Astrocyte of the spinal cord (primary cell): ENCODE data around the gene CDC42.

ENCODE experiments used
- DNase-seq: peaks from one replicate; pipeline ENCODE4 v3.0.0; 2011; ENCODE audit warnings: low read depth, low spot score
- H3K4me3 ChIP-seq: 2 replicates; pipeline ENCODE4 v1.5.1; 2011; ENCODE audit warnings: low read depth, mild to moderate bottlenecking, low read length, moderate library complexity
- CTCF ChIP-seq: IDR thresholded peaks from 2 replicates; pipeline ENCODE4 v1.5.1; 2012; ENCODE audit warnings: low read depth, mild to moderate bottlenecking, low read length, inconsistent platforms
- in situ Hi-C: cut with HindIII; loops from 2 replicates; pipeline ENCODE4 v1.10.0; 2017; ENCODE audit warnings: low sequenced_read_pairs

The CDC42 gene

GRCh38 chr1:22117238-22117637, 64.7 kb downstream of the CDC42 start:
- in situ Hi-C loops: no loop called here
- no peak for TF ChIP-seq CTCF
- DNase-seq: no peak
- H3K4me3 ChIP-seq: no peak overlapping the region

GRCh38 chr1:22117851-22118250, 65.3 kb downstream of the CDC42 start:
- no peak overlapping the region for H3K4me3 ChIP-seq
- no peak for TF ChIP-seq CTCF
- in situ Hi-C loops: no loop called here
- peak; percentile 58 for DNase-seq

DNA sequence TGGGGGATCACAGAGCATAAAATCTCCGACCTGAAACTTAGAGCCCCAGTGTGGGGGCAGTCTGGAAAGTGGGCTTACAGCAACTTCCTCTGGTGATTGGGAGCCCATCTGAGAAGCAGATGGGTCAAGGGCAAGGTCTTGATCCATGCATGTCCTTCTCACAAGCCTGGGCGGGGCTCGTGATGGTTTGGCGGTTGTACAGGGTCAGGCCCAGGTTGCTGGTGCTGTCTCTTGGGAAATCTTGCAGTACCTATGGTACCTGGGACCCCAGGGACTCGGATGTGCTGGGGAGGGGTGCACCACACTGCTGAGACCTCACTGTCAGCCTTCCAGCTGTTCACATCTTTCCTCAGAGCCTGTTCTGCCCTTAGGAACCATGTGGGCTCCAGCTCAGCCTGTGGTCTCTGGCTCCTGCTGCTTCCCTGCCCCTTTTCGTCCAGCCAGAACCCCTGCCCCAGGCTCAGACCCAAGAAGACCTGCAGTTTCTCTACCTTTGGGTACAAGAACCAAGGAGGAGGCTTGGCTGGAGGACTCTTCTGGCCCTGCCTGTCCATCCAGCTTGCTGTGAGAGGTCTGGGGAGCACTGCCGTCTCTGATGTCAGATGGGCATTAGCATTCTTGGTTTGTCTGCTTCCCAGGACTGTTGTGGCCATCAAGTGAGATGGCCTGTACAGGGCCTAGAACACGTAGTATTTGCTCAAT, 65.9 kb downstream of the CDC42 start:
- TF ChIP-seq CTCF: no peak
- no peak overlapping the region for H3K4me3 ChIP-seq

GRCh38 chr1:22119626-22120468, 67.3 kb downstream of the CDC42 start:
- no peak for DNase-seq
- in situ Hi-C loops: no loop called here
- no peak overlapping the region for H3K4me3 ChIP-seq
- TF ChIP-seq CTCF: no peak

More for the DNA sequence above, 65.9 kb downstream of the CDC42 start:
- DNase-seq: no peak
- in situ Hi-C loops: no loop called here

GRCh38 chr1:22120469-22120790, 67.9 kb downstream of the CDC42 start:
- no peak for TF ChIP-seq CTCF
- no peak overlapping the region for H3K4me3 ChIP-seq
- in situ Hi-C loops: no loop called here
- no peak for DNase-seq

DNA sequence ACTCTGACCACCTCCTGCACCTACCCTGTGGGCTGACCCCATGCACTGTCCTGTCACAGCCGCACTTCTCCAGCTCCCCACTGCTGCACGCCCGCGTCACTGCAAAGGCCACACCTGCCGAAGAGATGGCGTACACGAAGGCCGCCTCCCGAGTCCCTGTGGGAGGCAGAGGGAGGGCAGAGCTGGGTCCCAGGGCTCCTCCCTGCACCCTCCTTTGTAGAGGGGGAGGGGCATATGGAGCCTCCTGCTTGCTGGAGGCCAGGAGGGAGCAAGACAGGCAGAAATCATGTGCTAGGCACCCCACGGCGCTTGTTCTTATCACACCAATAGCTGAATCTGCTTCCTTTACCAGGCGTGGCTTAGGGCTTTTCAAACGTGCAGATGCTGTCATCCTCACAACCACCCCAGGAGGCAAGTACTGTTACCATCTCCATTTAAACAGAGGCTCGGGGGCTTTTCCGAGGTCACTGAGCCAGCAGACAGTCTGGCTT, 69.0 kb downstream of the CDC42 start:
- in situ Hi-C loops: no loop called here
- TF ChIP-seq CTCF: no peak
- DNase-seq: peak; percentile 51
- H3K4me3 ChIP-seq: no peak overlapping the region
